ENCODE results near the gene TRABD2B. TPM values are rescaled to one million over a fixed set of nuclear protein-coding genes. Genes with fewer than 3 reads are reported as not detected.

TRABD2B gene
- total and polyA plus RNA-seq, 2 of the 13 experiments (the other 11 are each of a cell fraction or from before 2014, with no cell fraction given), result 0.04 TPM; not detected in 1

DNA sequence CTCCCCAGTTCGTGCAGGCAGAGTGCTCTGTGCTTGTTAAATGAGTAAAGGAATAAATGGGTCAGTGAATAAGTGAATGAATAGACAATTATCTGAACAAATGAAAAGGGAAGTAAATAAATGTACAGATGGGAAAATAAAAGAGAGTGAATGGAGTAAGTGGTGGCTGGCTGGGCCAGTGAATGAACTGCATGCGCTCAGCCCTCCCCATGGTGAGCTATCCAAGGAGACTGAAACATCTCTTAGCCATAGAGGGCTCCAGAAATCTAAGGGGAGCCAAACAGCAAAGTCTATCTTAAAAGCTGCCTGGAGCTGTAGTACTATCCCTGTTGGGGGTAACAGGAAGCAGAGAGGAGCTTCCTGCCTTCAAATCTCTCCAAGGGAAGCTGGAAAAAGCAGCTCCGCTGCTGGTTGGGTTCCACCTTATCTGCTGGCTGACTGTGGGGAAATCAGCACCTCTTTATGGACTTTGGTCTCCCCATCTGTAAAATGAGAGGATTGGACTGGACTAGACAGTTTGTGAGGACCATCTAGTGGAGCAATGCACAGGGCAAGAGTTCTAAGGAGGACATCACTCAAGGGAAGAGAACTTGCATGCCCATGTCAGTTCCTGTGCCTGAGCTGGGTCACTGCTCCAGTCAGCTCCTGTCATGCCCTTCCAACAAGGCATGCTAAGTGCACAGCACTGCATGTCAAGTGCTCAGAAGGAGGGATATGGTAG is 77.9 kb downstream of the TRABD2B start (continued):
- TF ChIP-seq, protein P1, sequence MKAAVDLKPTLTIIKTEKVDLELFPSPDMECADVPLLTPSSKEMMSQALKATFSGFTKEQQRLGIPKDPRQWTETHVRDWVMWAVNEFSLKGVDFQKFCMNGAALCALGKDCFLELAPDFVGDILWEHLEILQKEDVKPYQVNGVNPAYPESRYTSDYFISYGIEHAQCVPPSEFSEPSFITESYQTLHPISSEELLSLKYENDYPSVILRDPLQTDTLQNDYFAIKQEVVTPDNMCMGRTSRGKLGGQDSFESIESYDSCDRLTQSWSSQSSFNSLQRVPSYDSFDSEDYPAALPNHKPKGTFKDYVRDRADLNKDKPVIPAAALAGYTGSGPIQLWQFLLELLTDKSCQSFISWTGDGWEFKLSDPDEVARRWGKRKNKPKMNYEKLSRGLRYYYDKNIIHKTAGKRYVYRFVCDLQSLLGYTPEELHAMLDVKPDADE (CRISPR knock-in tag; IDR thresholded peaks at IDR 0.05), result no peak
- TF ChIP-seq JUNB (CRISPR knock-in tag; IDR thresholded peaks at IDR 0.05; ENCODE audit: borderline replicate concordance), result no peak
- TF ChIP-seq, protein P2, sequence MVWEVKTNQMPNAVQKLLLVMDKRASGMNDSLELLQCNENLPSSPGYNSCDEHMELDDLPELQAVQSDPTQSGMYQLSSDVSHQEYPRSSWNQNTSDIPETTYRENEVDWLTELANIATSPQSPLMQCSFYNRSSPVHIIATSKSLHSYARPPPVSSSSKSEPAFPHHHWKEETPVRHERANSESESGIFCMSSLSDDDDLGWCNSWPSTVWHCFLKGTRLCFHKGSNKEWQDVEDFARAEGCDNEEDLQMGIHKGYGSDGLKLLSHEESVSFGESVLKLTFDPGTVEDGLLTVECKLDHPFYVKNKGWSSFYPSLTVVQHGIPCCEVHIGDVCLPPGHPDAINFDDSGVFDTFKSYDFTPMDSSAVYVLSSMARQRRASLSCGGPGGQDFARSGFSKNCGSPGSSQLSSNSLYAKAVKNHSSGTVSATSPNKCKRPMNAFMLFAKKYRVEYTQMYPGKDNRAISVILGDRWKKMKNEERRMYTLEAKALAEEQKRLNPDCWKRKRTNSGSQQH (CRISPR knock-in tag; IDR thresholded peaks at IDR 0.05; ENCODE audit: low read depth), result 0 out of 2 replicates have a peak, but pooled peaks have one; percentile 59
- TF ChIP-seq, protein P3, sequence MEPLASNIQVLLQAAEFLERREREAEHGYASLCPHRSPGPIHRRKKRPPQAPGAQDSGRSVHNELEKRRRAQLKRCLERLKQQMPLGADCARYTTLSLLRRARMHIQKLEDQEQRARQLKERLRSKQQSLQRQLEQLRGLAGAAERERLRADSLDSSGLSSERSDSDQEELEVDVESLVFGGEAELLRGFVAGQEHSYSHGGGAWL (CRISPR knock-in tag; IDR thresholded peaks at IDR 0.05), result no peak
- no peak for TF ChIP-seq ZNF589 (CRISPR knock-in tag; conservative IDR thresholded peaks at IDR 0.05)
- TF ChIP-seq SALL1 (CRISPR knock-in tag; IDR thresholded peaks at IDR 0.05), result peak; percentile 42
- no peak for TF ChIP-seq DNMT3B (CRISPR knock-in tag; conservative IDR thresholded peaks at IDR 0.05)
- TF ChIP-seq, protein P4, sequence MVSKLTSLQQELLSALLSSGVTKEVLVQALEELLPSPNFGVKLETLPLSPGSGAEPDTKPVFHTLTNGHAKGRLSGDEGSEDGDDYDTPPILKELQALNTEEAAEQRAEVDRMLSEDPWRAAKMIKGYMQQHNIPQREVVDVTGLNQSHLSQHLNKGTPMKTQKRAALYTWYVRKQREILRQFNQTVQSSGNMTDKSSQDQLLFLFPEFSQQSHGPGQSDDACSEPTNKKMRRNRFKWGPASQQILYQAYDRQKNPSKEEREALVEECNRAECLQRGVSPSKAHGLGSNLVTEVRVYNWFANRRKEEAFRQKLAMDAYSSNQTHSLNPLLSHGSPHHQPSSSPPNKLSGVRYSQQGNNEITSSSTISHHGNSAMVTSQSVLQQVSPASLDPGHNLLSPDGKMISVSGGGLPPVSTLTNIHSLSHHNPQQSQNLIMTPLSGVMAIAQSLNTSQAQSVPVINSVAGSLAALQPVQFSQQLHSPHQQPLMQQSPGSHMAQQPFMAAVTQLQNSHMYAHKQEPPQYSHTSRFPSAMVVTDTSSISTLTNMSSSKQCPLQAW (CRISPR knock-in tag; IDR thresholded peaks at IDR 0.05), result peak; percentile 44; the same call in 1 of the 2 replicates
- TF ChIP-seq, protein P5, sequence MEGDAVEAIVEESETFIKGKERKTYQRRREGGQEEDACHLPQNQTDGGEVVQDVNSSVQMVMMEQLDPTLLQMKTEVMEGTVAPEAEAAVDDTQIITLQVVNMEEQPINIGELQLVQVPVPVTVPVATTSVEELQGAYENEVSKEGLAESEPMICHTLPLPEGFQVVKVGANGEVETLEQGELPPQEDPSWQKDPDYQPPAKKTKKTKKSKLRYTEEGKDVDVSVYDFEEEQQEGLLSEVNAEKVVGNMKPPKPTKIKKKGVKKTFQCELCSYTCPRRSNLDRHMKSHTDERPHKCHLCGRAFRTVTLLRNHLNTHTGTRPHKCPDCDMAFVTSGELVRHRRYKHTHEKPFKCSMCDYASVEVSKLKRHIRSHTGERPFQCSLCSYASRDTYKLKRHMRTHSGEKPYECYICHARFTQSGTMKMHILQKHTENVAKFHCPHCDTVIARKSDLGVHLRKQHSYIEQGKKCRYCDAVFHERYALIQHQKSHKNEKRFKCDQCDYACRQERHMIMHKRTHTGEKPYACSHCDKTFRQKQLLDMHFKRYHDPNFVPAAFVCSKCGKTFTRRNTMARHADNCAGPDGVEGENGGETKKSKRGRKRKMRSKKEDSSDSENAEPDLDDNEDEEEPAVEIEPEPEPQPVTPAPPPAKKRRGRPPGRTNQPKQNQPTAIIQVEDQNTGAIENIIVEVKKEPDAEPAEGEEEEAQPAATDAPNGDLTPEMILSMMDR (CRISPR knock-in tag; IDR thresholded peaks at IDR 0.05), result peak; percentile 79
- no peak for TF ChIP-seq CHD4 (IDR thresholded peaks at IDR 0.05; ENCODE audit: borderline replicate concordance, low read length)
- no peak for TF ChIP-seq ZNF251 (CRISPR knock-in tag; IDR thresholded peaks at IDR 0.05)
- TF ChIP-seq, protein P6, sequence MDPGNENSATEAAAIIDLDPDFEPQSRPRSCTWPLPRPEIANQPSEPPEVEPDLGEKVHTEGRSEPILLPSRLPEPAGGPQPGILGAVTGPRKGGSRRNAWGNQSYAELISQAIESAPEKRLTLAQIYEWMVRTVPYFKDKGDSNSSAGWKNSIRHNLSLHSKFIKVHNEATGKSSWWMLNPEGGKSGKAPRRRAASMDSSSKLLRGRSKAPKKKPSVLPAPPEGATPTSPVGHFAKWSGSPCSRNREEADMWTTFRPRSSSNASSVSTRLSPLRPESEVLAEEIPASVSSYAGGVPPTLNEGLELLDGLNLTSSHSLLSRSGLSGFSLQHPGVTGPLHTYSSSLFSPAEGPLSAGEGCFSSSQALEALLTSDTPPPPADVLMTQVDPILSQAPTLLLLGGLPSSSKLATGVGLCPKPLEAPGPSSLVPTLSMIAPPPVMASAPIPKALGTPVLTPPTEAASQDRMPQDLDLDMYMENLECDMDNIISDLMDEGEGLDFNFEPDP (CRISPR knock-in tag; conservative IDR thresholded peaks at IDR 0.05), result no peak
- TF ChIP-seq, protein P7, sequence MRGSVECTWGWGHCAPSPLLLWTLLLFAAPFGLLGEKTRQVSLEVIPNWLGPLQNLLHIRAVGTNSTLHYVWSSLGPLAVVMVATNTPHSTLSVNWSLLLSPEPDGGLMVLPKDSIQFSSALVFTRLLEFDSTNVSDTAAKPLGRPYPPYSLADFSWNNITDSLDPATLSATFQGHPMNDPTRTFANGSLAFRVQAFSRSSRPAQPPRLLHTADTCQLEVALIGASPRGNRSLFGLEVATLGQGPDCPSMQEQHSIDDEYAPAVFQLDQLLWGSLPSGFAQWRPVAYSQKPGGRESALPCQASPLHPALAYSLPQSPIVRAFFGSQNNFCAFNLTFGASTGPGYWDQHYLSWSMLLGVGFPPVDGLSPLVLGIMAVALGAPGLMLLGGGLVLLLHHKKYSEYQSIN (CRISPR knock-in tag; IDR thresholded peaks at IDR 0.05; ENCODE audit: borderline replicate concordance), result no peak
- TF ChIP-seq, protein P8, sequence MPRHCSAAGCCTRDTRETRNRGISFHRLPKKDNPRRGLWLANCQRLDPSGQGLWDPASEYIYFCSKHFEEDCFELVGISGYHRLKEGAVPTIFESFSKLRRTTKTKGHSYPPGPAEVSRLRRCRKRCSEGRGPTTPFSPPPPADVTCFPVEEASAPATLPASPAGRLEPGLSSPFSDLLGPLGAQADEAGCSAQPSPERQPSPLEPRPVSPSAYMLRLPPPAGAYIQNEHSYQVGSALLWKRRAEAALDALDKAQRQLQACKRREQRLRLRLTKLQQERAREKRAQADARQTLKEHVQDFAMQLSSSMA (CRISPR knock-in tag; IDR thresholded peaks at IDR 0.05), result 0 out of 2 replicates have a peak, but pooled peaks have one; percentile 39
- TF ChIP-seq XBP1 (CRISPR knock-in tag; IDR thresholded peaks at IDR 0.05), result no peak
- TF ChIP-seq RFXAP (CRISPR knock-in tag; IDR thresholded peaks at IDR 0.05; ENCODE audit: borderline replicate concordance), result no peak
- no peak for TF ChIP-seq GLI4 (CRISPR knock-in tag; IDR thresholded peaks at IDR 0.05; ENCODE audit: borderline replicate concordance)
- peak; percentile 74; the same call in 1 of the 2 replicates for TF ChIP-seq ZNF317 (CRISPR knock-in tag; IDR thresholded peaks at IDR 0.05)
- TF ChIP-seq NFYB (CRISPR knock-in tag; IDR thresholded peaks at IDR 0.05), result no peak
